T1000 (cell line): ENCODE measurements around the gene NUP50.
"Not testable (repeated sequence)": the region's sequence is repeated elsewhere in the genome, so short reads cannot be mapped to it uniquely, and the experiment has no call there.

Experiments used
- DNase-seq: peaks from one replicate; lab custom pipeline; 2025; ENCODE audit warnings: mixed read lengths; lab: John Stamatoyannopoulos, UW

The NUP50 gene

GRCh38 chr22:45162531-45162930, 1.2 kb upstream of the NUP50 start:
- DNase-seq: no peak

- no peak for DNase-seq
Measured at GRCh38 chr22:45163099-45163450, 650 bp upstream of the NUP50 start.

GRCh38 chr22:45164270-45165088, 754 bp downstream of the NUP50 start:
- DNase-seq: no peak

- DNase-seq: no peak
Measured at GRCh38 chr22:45166932-45167331, 3.2 kb downstream of the NUP50 start.

GRCh38 chr22:45169591-45170466, 6.1 kb downstream of the NUP50 start:
- no peak for DNase-seq

- no peak for DNase-seq
Measured at GRCh38 chr22:45171830-45172229, 8.1 kb downstream of the NUP50 start.

- no peak for DNase-seq
Measured at GRCh38 chr22:45172881-45173585, 9.3 kb downstream of the NUP50 start.

- DNase-seq: no peak
Measured at GRCh38 chr22:45179276-45180049, 15.7 kb downstream of the NUP50 start.

- no peak for DNase-seq
Measured at GRCh38 chr22:45180146-45180679, 16.5 kb downstream of the NUP50 start.

- no peak for DNase-seq
Measured at GRCh38 chr22:45181240-45181639, 17.5 kb downstream of the NUP50 start.

- DNase-seq: no peak
Measured at GRCh38 chr22:45181766-45182165, 18.0 kb downstream of the NUP50 start.

GRCh38 chr22:45183974-45184373, 20.2 kb downstream of the NUP50 start:
- no peak for DNase-seq

- DNase-seq: no peak
Measured at GRCh38 chr22:45185718-45186514, 22.2 kb downstream of the NUP50 start.

GRCh38 chr22:45187891-45188290, 24.2 kb downstream of the NUP50 start:
- no peak for DNase-seq

- no peak for DNase-seq
Measured at GRCh38 chr22:45188779-45189178, 25.1 kb downstream of the NUP50 start.

GRCh38 chr22:45190202-45190872, 26.6 kb downstream of the NUP50 start:
- DNase-seq: no peak

- DNase-seq: not testable (repeated sequence)
Measured at GRCh38 chr22:45191746-45192145, 28.0 kb downstream of the NUP50 start.

GRCh38 chr22:45192701-45193187, 29.0 kb downstream of the NUP50 start:
- no peak for DNase-seq

- DNase-seq: no peak
Measured at GRCh38 chr22:45194686-45195085, 31.0 kb downstream of the NUP50 start.

- DNase-seq: no peak
Measured at GRCh38 chr22:45195616-45196015, 31.9 kb downstream of the NUP50 start.
